ENCODE measurements around the gene HS3ST5. TPM values are rescaled to one million over a fixed set of nuclear protein-coding genes. Genes with fewer than 3 reads are reported as not detected.

The HS3ST5 gene
- total RNA-seq, 1 experiment from 2014 or later = 8.7 TPM

DNA sequence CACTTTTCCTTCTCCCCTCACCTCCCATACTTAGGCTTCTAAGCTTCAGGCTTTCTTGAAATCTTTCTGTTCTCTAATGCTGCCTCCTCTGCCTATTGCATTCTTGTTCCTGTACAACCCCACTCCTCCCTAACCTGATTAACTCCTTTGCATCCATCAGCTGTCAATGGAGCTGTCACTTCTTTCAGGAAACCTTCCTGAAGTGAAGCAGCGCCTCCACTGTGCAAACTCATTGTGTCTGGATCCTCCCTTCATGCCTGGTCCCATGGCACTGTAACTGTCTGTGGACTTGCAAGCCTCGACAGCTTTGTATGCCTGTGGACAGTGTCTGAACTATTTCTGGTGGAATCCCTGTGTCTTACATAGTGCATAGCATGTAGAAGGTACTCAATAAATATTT lies 185.0 kb downstream of the HS3ST5 start:
- Mint-ChIP-seq H3K27ac (no peak overlapping the region), H3K4me1 (peaks cover 27% of the 10 kb centered on the region), H3K4me3 (no peak overlapping the region), H3K27me3 (ENCODE audit: low read depth) (no peaks in the 10 kb centered on the region), H3K36me3 (no peaks in the 10 kb centered on the region), H3K9me3 (no peaks in the 10 kb centered on the region)
- ATAC-seq (no peak), DNase-seq (ENCODE audit: low spot score) (no peak)
- ChIA-PET POLR2A (no interaction called here), CTCF (no interaction called here)
- no peak for TF ChIP-seq ZNF138 (CRISPR knock-in tag; conservative IDR thresholded peaks at IDR 0.05)
- TF ChIP-seq, protein P1, sequence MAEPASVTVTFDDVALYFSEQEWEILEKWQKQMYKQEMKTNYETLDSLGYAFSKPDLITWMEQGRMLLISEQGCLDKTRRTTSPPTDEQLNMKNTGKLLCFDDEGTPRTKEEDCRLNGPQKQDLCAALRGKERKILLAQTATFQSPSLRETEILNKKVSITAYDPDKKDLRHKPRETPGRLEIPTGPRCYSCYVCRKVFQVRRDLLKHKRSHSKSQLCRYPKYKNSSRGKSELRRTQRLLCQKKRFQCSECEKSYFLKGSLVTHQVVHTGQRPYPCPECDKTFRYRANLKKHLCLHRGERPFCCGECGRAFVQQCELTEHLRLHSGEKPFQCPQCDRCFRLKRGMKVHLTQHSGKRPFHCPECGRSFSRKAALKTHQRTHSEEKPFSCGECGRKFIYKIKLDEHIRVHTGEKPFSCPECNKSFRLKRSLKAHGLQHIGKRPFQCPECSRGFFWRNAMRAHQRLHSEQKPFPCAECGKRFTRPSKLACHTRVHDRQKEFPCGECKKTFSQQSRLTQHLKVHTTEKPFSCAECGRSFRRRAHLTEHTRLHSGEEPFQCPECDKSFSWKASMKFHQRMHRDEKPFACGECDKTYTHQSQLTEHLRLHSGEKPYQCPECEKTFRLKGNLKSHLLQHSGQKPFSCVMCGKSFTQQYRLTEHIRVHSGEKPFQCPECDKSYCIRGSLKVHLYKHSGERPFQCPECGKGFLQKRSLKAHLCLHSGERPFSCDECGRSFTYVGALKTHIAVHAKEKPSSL (CRISPR knock-in tag; conservative IDR thresholded peaks at IDR 0.05) = no peak
- TF ChIP-seq, protein P2, sequence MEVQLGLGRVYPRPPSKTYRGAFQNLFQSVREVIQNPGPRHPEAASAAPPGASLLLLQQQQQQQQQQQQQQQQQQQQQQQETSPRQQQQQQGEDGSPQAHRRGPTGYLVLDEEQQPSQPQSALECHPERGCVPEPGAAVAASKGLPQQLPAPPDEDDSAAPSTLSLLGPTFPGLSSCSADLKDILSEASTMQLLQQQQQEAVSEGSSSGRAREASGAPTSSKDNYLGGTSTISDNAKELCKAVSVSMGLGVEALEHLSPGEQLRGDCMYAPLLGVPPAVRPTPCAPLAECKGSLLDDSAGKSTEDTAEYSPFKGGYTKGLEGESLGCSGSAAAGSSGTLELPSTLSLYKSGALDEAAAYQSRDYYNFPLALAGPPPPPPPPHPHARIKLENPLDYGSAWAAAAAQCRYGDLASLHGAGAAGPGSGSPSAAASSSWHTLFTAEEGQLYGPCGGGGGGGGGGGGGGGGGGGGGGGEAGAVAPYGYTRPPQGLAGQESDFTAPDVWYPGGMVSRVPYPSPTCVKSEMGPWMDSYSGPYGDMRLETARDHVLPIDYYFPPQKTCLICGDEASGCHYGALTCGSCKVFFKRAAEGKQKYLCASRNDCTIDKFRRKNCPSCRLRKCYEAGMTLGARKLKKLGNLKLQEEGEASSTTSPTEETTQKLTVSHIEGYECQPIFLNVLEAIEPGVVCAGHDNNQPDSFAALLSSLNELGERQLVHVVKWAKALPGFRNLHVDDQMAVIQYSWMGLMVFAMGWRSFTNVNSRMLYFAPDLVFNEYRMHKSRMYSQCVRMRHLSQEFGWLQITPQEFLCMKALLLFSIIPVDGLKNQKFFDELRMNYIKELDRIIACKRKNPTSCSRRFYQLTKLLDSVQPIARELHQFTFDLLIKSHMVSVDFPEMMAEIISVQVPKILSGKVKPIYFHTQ (CRISPR knock-in tag; IDR thresholded peaks at IDR 0.05) = no peak
- TF ChIP-seq, protein P3, sequence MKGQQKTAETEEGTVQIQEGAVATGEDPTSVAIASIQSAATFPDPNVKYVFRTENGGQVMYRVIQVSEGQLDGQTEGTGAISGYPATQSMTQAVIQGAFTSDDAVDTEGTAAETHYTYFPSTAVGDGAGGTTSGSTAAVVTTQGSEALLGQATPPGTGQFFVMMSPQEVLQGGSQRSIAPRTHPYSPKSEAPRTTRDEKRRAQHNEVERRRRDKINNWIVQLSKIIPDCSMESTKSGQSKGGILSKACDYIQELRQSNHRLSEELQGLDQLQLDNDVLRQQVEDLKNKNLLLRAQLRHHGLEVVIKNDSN (CRISPR knock-in tag; IDR thresholded peaks at IDR 0.05) = no peak
- TF ChIP-seq, protein P4, sequence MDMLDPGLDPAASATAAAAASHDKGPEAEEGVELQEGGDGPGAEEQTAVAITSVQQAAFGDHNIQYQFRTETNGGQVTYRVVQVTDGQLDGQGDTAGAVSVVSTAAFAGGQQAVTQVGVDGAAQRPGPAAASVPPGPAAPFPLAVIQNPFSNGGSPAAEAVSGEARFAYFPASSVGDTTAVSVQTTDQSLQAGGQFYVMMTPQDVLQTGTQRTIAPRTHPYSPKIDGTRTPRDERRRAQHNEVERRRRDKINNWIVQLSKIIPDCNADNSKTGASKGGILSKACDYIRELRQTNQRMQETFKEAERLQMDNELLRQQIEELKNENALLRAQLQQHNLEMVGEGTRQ (CRISPR knock-in tag; IDR thresholded peaks at IDR 0.05) = no peak
- TF ChIP-seq, protein P5, sequence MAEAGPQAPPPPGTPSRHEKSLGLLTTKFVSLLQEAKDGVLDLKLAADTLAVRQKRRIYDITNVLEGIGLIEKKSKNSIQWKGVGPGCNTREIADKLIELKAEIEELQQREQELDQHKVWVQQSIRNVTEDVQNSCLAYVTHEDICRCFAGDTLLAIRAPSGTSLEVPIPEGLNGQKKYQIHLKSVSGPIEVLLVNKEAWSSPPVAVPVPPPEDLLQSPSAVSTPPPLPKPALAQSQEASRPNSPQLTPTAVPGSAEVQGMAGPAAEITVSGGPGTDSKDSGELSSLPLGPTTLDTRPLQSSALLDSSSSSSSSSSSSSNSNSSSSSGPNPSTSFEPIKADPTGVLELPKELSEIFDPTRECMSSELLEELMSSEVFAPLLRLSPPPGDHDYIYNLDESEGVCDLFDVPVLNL (CRISPR knock-in tag; IDR thresholded peaks at IDR 0.05; ENCODE audit: borderline replicate concordance, low read depth) = no peak
- no peak for TF ChIP-seq KAT7 (CRISPR knock-in tag; IDR thresholded peaks at IDR 0.05; ENCODE audit: borderline replicate concordance)
- no peak for TF ChIP-seq CREB1 (CRISPR knock-in tag; IDR thresholded peaks at IDR 0.05)
- TF ChIP-seq GRHL2 (CRISPR knock-in tag; IDR thresholded peaks at IDR 0.05; ENCODE audit: insufficient replicate concordance, severe bottlenecking) = no peak
- no peak for TF ChIP-seq JAZF1 (CRISPR knock-in tag; IDR thresholded peaks at IDR 0.05)
- TF ChIP-seq, protein P6, sequence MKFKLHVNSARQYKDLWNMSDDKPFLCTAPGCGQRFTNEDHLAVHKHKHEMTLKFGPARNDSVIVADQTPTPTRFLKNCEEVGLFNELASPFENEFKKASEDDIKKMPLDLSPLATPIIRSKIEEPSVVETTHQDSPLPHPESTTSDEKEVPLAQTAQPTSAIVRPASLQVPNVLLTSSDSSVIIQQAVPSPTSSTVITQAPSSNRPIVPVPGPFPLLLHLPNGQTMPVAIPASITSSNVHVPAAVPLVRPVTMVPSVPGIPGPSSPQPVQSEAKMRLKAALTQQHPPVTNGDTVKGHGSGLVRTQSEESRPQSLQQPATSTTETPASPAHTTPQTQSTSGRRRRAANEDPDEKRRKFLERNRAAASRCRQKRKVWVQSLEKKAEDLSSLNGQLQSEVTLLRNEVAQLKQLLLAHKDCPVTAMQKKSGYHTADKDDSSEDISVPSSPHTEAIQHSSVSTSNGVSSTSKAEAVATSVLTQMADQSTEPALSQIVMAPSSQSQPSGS (CRISPR knock-in tag; IDR thresholded peaks at IDR 0.05; ENCODE audit: borderline replicate concordance, low read depth) = no peak
- TF ChIP-seq, protein P7, sequence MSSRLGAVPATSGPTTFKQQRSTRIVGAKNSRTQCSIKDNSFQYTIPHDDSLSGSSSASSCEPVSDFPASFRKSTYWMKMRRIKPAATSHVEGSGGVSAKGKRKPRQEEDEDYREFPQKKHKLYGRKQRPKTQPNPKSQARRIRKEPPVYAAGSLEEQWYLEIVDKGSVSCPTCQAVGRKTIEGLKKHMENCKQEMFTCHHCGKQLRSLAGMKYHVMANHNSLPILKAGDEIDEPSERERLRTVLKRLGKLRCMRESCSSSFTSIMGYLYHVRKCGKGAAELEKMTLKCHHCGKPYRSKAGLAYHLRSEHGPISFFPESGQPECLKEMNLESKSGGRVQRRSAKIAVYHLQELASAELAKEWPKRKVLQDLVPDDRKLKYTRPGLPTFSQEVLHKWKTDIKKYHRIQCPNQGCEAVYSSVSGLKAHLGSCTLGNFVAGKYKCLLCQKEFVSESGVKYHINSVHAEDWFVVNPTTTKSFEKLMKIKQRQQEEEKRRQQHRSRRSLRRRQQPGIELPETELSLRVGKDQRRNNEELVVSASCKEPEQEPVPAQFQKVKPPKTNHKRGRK (CRISPR knock-in tag; IDR thresholded peaks at IDR 0.05; ENCODE audit: borderline replicate concordance) = no peak

DNA sequence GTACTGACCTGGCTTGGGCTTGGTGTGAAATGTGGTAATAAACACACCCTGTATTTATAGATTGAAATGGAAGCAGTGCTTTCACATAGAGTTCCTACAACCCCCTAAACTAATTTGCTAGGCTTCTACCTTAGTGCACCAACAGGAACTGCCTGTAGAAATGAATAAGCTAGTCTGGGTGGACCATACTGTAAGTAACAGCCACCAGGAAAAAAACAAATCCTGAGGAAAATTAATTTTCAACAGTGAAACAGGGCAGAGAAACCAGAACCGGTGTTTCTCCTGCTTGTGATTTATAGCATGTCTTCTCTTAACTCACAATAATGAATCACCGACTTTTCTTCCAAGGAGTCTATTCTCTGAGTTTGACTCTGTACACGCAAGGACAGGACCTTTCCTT lies 187.1 kb downstream of the HS3ST5 start:
- H3K9me3 Mint-ChIP-seq = no peaks in the 10 kb centered on the region
- H3K27me3 Mint-ChIP-seq (ENCODE audit: low read depth) = no peaks in the 10 kb centered on the region
- POLR2A ChIA-PET = interaction anchor here (0.6 kb wide), 1 partner anchor 189 kb away, joined by 3 read pairs; no protein-coding TSS in a partner anchor
- no peaks in the 10 kb centered on the region for H3K36me3 Mint-ChIP-seq
- DNase-seq (ENCODE audit: low spot score) (no peak), ATAC-seq (no peak)
- H3K27ac Mint-ChIP-seq = peak overlapping the region; percentile 37
- H3K4me3 Mint-ChIP-seq = no peak overlapping the region
- peaks cover 27% of the 10 kb centered on the region for H3K4me1 Mint-ChIP-seq
- CTCF ChIA-PET = interaction anchor here (2.4 kb wide), 1 partner anchor 149 kb away, joined by 5 read pairs; no protein-coding TSS in a partner anchor
- TF ChIP-seq NR2C2 (CRISPR knock-in tag; IDR thresholded peaks at IDR 0.05) (no peak), TEAD4 (CRISPR knock-in tag; IDR thresholded peaks at IDR 0.05) (no peak), CREB1 (CRISPR knock-in tag; IDR thresholded peaks at IDR 0.05) (no peak), MYBL2 (CRISPR knock-in tag; IDR thresholded peaks at IDR 0.05) (no peak)
- TF ChIP-seq, protein P4 (CRISPR knock-in tag; IDR thresholded peaks at IDR 0.05) = no peak
- TF ChIP-seq, protein P8, sequence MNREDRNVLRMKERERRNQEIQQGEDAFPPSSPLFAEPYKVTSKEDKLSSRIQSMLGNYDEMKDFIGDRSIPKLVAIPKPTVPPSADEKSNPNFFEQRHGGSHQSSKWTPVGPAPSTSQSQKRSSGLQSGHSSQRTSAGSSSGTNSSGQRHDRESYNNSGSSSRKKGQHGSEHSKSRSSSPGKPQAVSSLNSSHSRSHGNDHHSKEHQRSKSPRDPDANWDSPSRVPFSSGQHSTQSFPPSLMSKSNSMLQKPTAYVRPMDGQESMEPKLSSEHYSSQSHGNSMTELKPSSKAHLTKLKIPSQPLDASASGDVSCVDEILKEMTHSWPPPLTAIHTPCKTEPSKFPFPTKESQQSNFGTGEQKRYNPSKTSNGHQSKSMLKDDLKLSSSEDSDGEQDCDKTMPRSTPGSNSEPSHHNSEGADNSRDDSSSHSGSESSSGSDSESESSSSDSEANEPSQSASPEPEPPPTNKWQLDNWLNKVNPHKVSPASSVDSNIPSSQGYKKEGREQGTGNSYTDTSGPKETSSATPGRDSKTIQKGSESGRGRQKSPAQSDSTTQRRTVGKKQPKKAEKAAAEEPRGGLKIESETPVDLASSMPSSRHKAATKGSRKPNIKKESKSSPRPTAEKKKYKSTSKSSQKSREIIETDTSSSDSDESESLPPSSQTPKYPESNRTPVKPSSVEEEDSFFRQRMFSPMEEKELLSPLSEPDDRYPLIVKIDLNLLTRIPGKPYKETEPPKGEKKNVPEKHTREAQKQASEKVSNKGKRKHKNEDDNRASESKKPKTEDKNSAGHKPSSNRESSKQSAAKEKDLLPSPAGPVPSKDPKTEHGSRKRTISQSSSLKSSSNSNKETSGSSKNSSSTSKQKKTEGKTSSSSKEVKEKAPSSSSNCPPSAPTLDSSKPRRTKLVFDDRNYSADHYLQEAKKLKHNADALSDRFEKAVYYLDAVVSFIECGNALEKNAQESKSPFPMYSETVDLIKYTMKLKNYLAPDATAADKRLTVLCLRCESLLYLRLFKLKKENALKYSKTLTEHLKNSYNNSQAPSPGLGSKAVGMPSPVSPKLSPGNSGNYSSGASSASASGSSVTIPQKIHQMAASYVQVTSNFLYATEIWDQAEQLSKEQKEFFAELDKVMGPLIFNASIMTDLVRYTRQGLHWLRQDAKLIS (CRISPR knock-in tag; IDR thresholded peaks at IDR 0.05; ENCODE audit: borderline replicate concordance) = no peak

All from WTC11 (cell line).